Keratinocyte (primary cell): Measurements from ENCODE around the gene CTIF. TPM values are rescaled to one million over a fixed set of nuclear protein-coding genes. Genes with fewer than 3 reads are reported as not detected.

Experiments used
- DNase-seq: peaks from one replicate; pipeline ENCODE4 v3.0.0-alpha.2; 2011; ENCODE audit warnings: low read depth, missing footprints, low spot score
- FAIRE-seq: peaks from 2 replicates; lab custom pipeline; 2011; peaks lifted over from hg19 to GRCh38; lab: Jason Lieb, UNC
- H2AFZ ChIP-seq: 2 replicates; pipeline ENCODE4 v1.6.0; 2012; ENCODE audit warnings: low read length, control low read depth, inconsistent platforms; ENCODE audit not compliant: control insufficient read depth
- H3K27ac ChIP-seq: 2 replicates; pipeline ENCODE4 v1.5.1; 2011; ENCODE audit warnings: low read length; ENCODE audit not compliant: control insufficient read depth, insufficient read depth
- H3K27me3 ChIP-seq: 3 replicates; pipeline ENCODE4 v1.6.0; 2011; ENCODE audit warnings: low read length; ENCODE audit not compliant: control insufficient read depth, insufficient read depth; ENCODE audit errors: extremely low read depth
- H3K36me3 ChIP-seq, 2 experiments: 2 replicates in 1 of 2; 3 replicates in 1 of 2; pipeline ENCODE4 v1.5.1; 2011; ENCODE audit warnings: low read length in 2 of 2, mild to moderate bottlenecking in 1 of 2; ENCODE audit not compliant: control insufficient read depth in 2 of 2, insufficient read depth in 2 of 2; ENCODE audit errors: extremely low read depth in 1 of 2
- H3K4me1 ChIP-seq: 3 replicates; pipeline ENCODE4 v1.5.1; 2011; ENCODE audit warnings: low read length; ENCODE audit not compliant: control insufficient read depth, insufficient read depth; ENCODE audit errors: extremely low read depth
- H3K4me2 ChIP-seq: 3 replicates; pipeline ENCODE4 v1.6.0; 2011; ENCODE audit warnings: low read depth, low read length; ENCODE audit not compliant: control insufficient read depth, insufficient read depth; ENCODE audit errors: extremely low read depth
- H3K4me3 ChIP-seq, 3 experiments: fragments of 200-600 bp in 1 of 3; sonication (generic) in 1 of 3; 2 replicates in 2 of 3; 3 replicates in 1 of 3; pipeline ENCODE4 v1.5.1; 2011 to 2016; ENCODE audit warnings: low read length in 3 of 3, mild to moderate bottlenecking in 3 of 3, control low read depth in 2 of 3, inconsistent platforms in 1 of 3, low read depth in 1 of 3, mixed read lengths in 1 of 3, mixed run types in 1 of 3, moderate library complexity in 1 of 3; ENCODE audit not compliant: control insufficient read depth in 2 of 3, insufficient read depth in 2 of 3; ENCODE audit errors: extremely low read depth in 1 of 3
- H3K79me2 ChIP-seq: 2 replicates; pipeline ENCODE4 v1.6.0; 2012; ENCODE audit warnings: low read length; ENCODE audit not compliant: control insufficient read depth, insufficient read depth
- H3K9ac ChIP-seq: 3 replicates; pipeline ENCODE4 v1.6.0; 2011; ENCODE audit warnings: low read length; ENCODE audit not compliant: control insufficient read depth, insufficient read depth; ENCODE audit errors: extremely low read depth
- H3K9me1 ChIP-seq: 3 replicates; pipeline ENCODE4 v1.6.0; 2011; ENCODE audit warnings: low read length; ENCODE audit not compliant: control insufficient read depth, insufficient read depth; ENCODE audit errors: extremely low read depth
- H3K9me3 ChIP-seq: 2 replicates; pipeline ENCODE4 v1.5.1; 2012; ENCODE audit warnings: low read depth, low read length; ENCODE audit not compliant: control insufficient read depth
- H4K20me1 ChIP-seq: 3 replicates; pipeline ENCODE4 v1.6.0; 2011; ENCODE audit warnings: low read length; ENCODE audit not compliant: control insufficient read depth, insufficient read depth; ENCODE audit errors: extremely low read depth
- EZH2 ChIP-seq: IDR thresholded peaks from one replicate; pipeline ENCODE4 v1.6.1; 2012; ENCODE audit warnings: inconsistent platforms, mild to moderate bottlenecking, low read length, moderate library complexity
- dilution Hi-C: fragments of 300-500 bp; cut with MboI; formaldehyde crosslinking; loops from one replicate; pipeline ENCODE4 v1.7.0; 2020; ENCODE audit warnings: low sequenced_read_pairs; ENCODE audit not compliant: extremely low pct_ligation_motif_present
- polyA plus RNA-seq, 5 experiments: library from polyadenylated mRNA; depleted of rRNA in 3 of 5; stranded (reverse) in 3 of 5; stranded (forward) in 1 of 5; unstranded in 1 of 5; fragments of >200 nt; gene quantifications; 1 replicate in 1 of 5; 2 replicates in 3 of 5; 3 replicates in 1 of 5; pipeline versions ENCODE4 v1.2.1 to v1.2.3, GENCODE V29; 2011 to 2012; ENCODE audit warnings: missing spikeins in 2 of 5, low read depth in 1 of 5, low replicate concordance in 1 of 5
- TF ChIP-seq, protein P1 (sequence below), 3 experiments: IDR thresholded peaks in 1 of 3; conservative IDR thresholded peaks in 1 of 3; optimal IDR thresholded peaks in 1 of 3; 2 replicates in 2 of 3; 3 replicates in 1 of 3; pipeline versions ENCODE3 to v1.5.1; 2011; ENCODE audit warnings: low read length in 3 of 3, mild to moderate bottlenecking in 3 of 3, moderate library complexity in 2 of 3, control low read depth in 1 of 3, inconsistent platforms in 1 of 3; ENCODE audit not compliant: insufficient read depth in 2 of 3; ENCODE audit errors: extremely low read depth in 1 of 3

CTIF gene
- polyA plus RNA-seq, 1 donor (not counting 4 experiments of a cell fraction or from before 2014, with no cell fraction given) = 15.0 TPM

GRCh38 chr18:48656176-48656575 lies 117.3 kb downstream of the CTIF start:
- Histone ChIP-seq H3K4me2 (no peak overlapping the region), H3K9me1 (no peaks in the 10 kb centered on the region), H3K4me3 (no peak overlapping the region), H4K20me1 (no peaks in the 10 kb centered on the region), H3K4me1 (no peaks in the 10 kb centered on the region), H3K79me2 (no peaks in the 10 kb centered on the region), H3K36me3 (no peaks in the 10 kb centered on the region), H3K9ac (no peak overlapping the region), H3K9me3 (no peaks in the 10 kb centered on the region), H3K27ac (no peak overlapping the region), H3K27me3 (no peaks in the 10 kb centered on the region), H2AFZ (no peak overlapping the region)
- peak; percentile 5 for FAIRE-seq
- TF ChIP-seq, protein P1, sequence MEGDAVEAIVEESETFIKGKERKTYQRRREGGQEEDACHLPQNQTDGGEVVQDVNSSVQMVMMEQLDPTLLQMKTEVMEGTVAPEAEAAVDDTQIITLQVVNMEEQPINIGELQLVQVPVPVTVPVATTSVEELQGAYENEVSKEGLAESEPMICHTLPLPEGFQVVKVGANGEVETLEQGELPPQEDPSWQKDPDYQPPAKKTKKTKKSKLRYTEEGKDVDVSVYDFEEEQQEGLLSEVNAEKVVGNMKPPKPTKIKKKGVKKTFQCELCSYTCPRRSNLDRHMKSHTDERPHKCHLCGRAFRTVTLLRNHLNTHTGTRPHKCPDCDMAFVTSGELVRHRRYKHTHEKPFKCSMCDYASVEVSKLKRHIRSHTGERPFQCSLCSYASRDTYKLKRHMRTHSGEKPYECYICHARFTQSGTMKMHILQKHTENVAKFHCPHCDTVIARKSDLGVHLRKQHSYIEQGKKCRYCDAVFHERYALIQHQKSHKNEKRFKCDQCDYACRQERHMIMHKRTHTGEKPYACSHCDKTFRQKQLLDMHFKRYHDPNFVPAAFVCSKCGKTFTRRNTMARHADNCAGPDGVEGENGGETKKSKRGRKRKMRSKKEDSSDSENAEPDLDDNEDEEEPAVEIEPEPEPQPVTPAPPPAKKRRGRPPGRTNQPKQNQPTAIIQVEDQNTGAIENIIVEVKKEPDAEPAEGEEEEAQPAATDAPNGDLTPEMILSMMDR (optimal IDR thresholded peaks at IDR 0.05 in 1 of 3, IDR thresholded peaks at IDR 0.05 in 1 of 3, conservative IDR thresholded peaks at IDR 0.05 in 1 of 3; ENCODE audit: extremely low read depth in 1 of 3, insufficient read depth in 2 of 3, low read length in 3 of 3) = no peak
- dilution Hi-C loops = no loop called here
- no peak for DNase-seq

- Histone ChIP-seq H3K4me1 (no peaks in the 10 kb centered on the region), H3K4me3 (no peak overlapping the region), H4K20me1 (no peaks in the 10 kb centered on the region)
These were observed 117.8 kb downstream of the CTIF start for GRCh38 chr18:48656582-48656981.

More at GRCh38 chr18:48656582-48656981, 117.8 kb downstream of the CTIF start:
- H3K9ac ChIP-seq = no peak overlapping the region
- TF ChIP-seq, protein P1 (optimal IDR thresholded peaks at IDR 0.05 in 1 of 3, IDR thresholded peaks at IDR 0.05 in 1 of 3, conservative IDR thresholded peaks at IDR 0.05 in 1 of 3; ENCODE audit: extremely low read depth in 1 of 3, insufficient read depth in 2 of 3, low read length in 3 of 3) = no peak
- no peak for TF ChIP-seq EZH2
- no peaks in the 10 kb centered on the region for H3K36me3 ChIP-seq
- H3K79me2 ChIP-seq = no peaks in the 10 kb centered on the region
- H2AFZ ChIP-seq = no peak overlapping the region
- H3K27ac ChIP-seq = no peak overlapping the region
- H3K9me1 ChIP-seq = no peaks in the 10 kb centered on the region
- dilution Hi-C loops = no loop called here
- DNase-seq = no peak
- H3K4me2 ChIP-seq = no peak overlapping the region
- H3K27me3 ChIP-seq = no peaks in the 10 kb centered on the region
- FAIRE-seq = no peak
- H3K9me3 ChIP-seq = no peaks in the 10 kb centered on the region
